B cell (primary cell): ENCODE results near the gene FBXW5.

Source experiments
- CTCF ChIP-seq: fragments of 200-600 bp; IDR thresholded peaks from one replicate; pipeline ENCODE4 v1.8.0; 2022; ENCODE audit warnings: antibody characterized with exemption, mild to moderate bottlenecking
- EZH2 ChIP-seq: IDR thresholded peaks from 2 replicates; pipeline ENCODE4 v1.6.1; 2012; ENCODE audit warnings: borderline replicate concordance, low read depth, mild to moderate bottlenecking, moderate library complexity, low read length; ENCODE audit not compliant: insufficient read depth, poor library complexity, severe bottlenecking

GRCh38 chr9:136899196-136899595 lies 45.3 kb downstream of the FBXW5 start:
- TF ChIP-seq CTCF: no peak
- TF ChIP-seq EZH2: no peak
